GM12878 (cell line): ENCODE results near the gene WDSUB1. TPM values are rescaled to one million over a fixed set of nuclear protein-coding genes. Genes with fewer than 3 reads are reported as not detected.

ENCODE experiments used
- ATAC-seq: fragments of 200-7000 bp; cut with Tn5 transposase; 3 replicates; pipeline ENCODE4 v1.9.1; 2020; ENCODE audit warnings: mild to moderate bottlenecking, moderate library complexity
- BruUV-seq: library from RNA; stranded (reverse); fragments of 400-500 nt; replicated peaks from 2 replicates; lab custom pipeline; 2021; lab: Mats Ljungman, UMichigan
- CTCF ChIA-PET: fragments of 300-600 bp; sonication (Branson Sonifier 250); formaldehyde crosslinking; extraction: SDS; loops from one replicate; lab custom pipeline; 2021; ENCODE audit warnings: inconsistent platforms; lab: Yijun Ruan, JAX
- POLR2A ChIA-PET: fragments of 350-600 bp; formaldehyde crosslinking; extraction: SDS; loops from one replicate; lab custom pipeline; 2021; ENCODE audit warnings: inconsistent platforms; lab: Charles Lee
- RAD21 ChIA-PET: fragments of 300-600 bp; sonication (Branson Sonifier 250); formaldehyde crosslinking; loops from one replicate; lab custom pipeline; 2023; ENCODE audit warnings: antibody characterized with exemption; ENCODE audit not compliant: unreplicated experiment; lab: Charles Lee
- SMC1A ChIA-PET: fragments of 300-600 bp; sonication (Branson Sonifier 250); formaldehyde crosslinking; loops from one replicate; lab custom pipeline; 2023; ENCODE audit not compliant: unreplicated experiment, uncharacterized antibody; lab: Charles Lee
- DNase-seq: peaks from one replicate; pipeline ENCODE4 v3.0.0-alpha.2; 2011; ENCODE audit warnings: low read depth, low spot score
- FAIRE-seq: peaks from 3 replicates; lab custom pipeline; 2011; peaks lifted over from hg19 to GRCh38; lab: Jason Lieb, UNC
- H2AFZ ChIP-seq: 2 replicates; pipeline ENCODE4 v1.6.0; 2011; ENCODE audit warnings: low read depth, low read length, control low read depth; ENCODE audit not compliant: control insufficient read depth
- H3K27ac ChIP-seq: 2 replicates; pipeline ENCODE4 v1.5.1; 2011; ENCODE audit warnings: control low read depth; ENCODE audit not compliant: control insufficient read depth, insufficient read depth
- H3K27me3 ChIP-seq, 2 experiments: replicated peaks in 1 of 2; 2 replicates each; pipeline versions ENCODE4 v1.6.0 to v1.6.1; 2011; ENCODE audit warnings: low read length in 1 of 2; ENCODE audit not compliant: control insufficient read depth in 2 of 2, insufficient read depth in 2 of 2
- H3K36me3 ChIP-seq, 2 experiments: 2 replicates each; pipeline ENCODE4 v1.5.1; 2011; ENCODE audit warnings: low read length in 1 of 2; ENCODE audit not compliant: control insufficient read depth in 2 of 2, insufficient read depth in 2 of 2
- H3K4me1 ChIP-seq: 2 replicates; pipeline ENCODE4 v1.6.1; 2011; ENCODE audit warnings: mild to moderate bottlenecking, low read length, moderate library complexity, mixed read lengths; ENCODE audit not compliant: control insufficient read depth, insufficient read depth
- H3K4me2 ChIP-seq: 2 replicates; pipeline ENCODE4 v1.6.0; 2011; ENCODE audit warnings: control low read depth; ENCODE audit not compliant: control insufficient read depth, insufficient read depth
- H3K4me3 ChIP-seq: fragments of 200-600 bp; sonication (generic); 2 replicates; pipeline ENCODE4 v1.5.1; 2016
- H3K79me2 ChIP-seq: 2 replicates; pipeline ENCODE4 v1.6.0; 2011; ENCODE audit warnings: low read length; ENCODE audit not compliant: control insufficient read depth, insufficient read depth
- H3K9ac ChIP-seq: 2 replicates; pipeline ENCODE4 v1.8.0; 2011; ENCODE audit warnings: low read length, control low read depth, mixed read lengths; ENCODE audit not compliant: control insufficient read depth, insufficient read depth
- H3K9me3 ChIP-seq: replicated peaks from 3 replicates; pipeline ENCODE4 v1.5.1; 2011; ENCODE audit warnings: mild to moderate bottlenecking, low read length; ENCODE audit not compliant: control insufficient read depth, insufficient read depth
- H4K20me1 ChIP-seq: 2 replicates; pipeline ENCODE4 v1.6.0; 2011; ENCODE audit not compliant: control insufficient read depth, insufficient read depth
- ATF3 ChIP-seq: IDR thresholded peaks from 2 replicates; pipeline ENCODE4 v1.6.1; 2011; ENCODE audit warnings: low read depth, mild to moderate bottlenecking, low read length, moderate library complexity, borderline replicate concordance; ENCODE audit errors: extremely low read depth
- BCLAF1 ChIP-seq: fragments of 450-650 bp; IDR thresholded peaks from 2 replicates; pipeline ENCODE4 v1.6.1; 2017; ENCODE audit warnings: antibody characterized with exemption, mild to moderate bottlenecking, moderate library complexity
- CREB1 ChIP-seq: IDR thresholded peaks from 2 replicates; pipeline ENCODE4 v1.6.1; 2012; ENCODE audit warnings: low read depth, mild to moderate bottlenecking, inconsistent platforms
- FOS ChIP-seq: IDR thresholded peaks from 3 replicates; pipeline ENCODE4 v1.6.1; 2011; ENCODE audit warnings: borderline replicate concordance; ENCODE audit not compliant: insufficient read length; ENCODE audit errors: extremely low read depth
- FOXK2 ChIP-seq: fragments of 450-650 bp; IDR thresholded peaks from 2 replicates; pipeline ENCODE4 v1.6.1; 2017; ENCODE audit warnings: mild to moderate bottlenecking, moderate library complexity
- HDAC2 ChIP-seq: fragments of 200-600 bp; sonication (generic); IDR thresholded peaks from 2 replicates; pipeline ENCODE4 v1.6.1; 2017
- KAT2A ChIP-seq: conservative IDR thresholded peaks from 2 replicates; pipeline ENCODE4 v1.6.1; 2011; ENCODE audit warnings: low read depth, low read length; ENCODE audit not compliant: control insufficient read depth
- POLR2AphosphoS2 ChIP-seq: IDR thresholded peaks from 2 replicates; pipeline ENCODE4 v1.6.1; 2011; ENCODE audit warnings: low read depth, mild to moderate bottlenecking, low read length, improper control_type of control experiment, moderate library complexity
- RAD51 ChIP-seq: fragments of 450-650 bp; IDR thresholded peaks from 2 replicates; pipeline ENCODE4 v1.6.1; 2016; ENCODE audit warnings: moderate library complexity, mild to moderate bottlenecking, inconsistent platforms
- SMARCA5 ChIP-seq: fragments of 450-650 bp; IDR thresholded peaks from 2 replicates; pipeline ENCODE4 v1.6.1; 2017; ENCODE audit warnings: mild to moderate bottlenecking
- ZNF217 ChIP-seq: fragments of 450-650 bp; IDR thresholded peaks from 2 replicates; pipeline ENCODE4 v1.6.1; 2017; ENCODE audit warnings: antibody characterized with exemption, mild to moderate bottlenecking
- WGBS: methylation state at CpG from one replicate; pipeline ENCODE4 v1.1.6; 2016; ENCODE audit warnings: low lambda C conversion rate; ENCODE audit not compliant: insufficient replicate concordance, insufficient coverage; ENCODE audit errors: missing lambda C conversion rate; 5-methylcytosine and 5-hydroxymethylcytosine counted together
- in situ Hi-C: fragments of 300-500 bp; cut with MboI; formaldehyde crosslinking; loops from 9 replicates; pipeline ENCODE4 v1.14.3; 2018; ENCODE audit warnings: mixed read lengths
- intact Hi-C: fragments of 100-400 bp; cut with micrococcal nuclease; formaldehyde crosslinking; loops from one replicate; pipeline ENCODE4 v1.14.2; 2022; ENCODE audit not compliant: unreplicated experiment
- polyA plus RNA-seq, 11 experiments: library from polyadenylated mRNA; depleted of rRNA in 4 of 11; unstranded in 6 of 11; stranded (reverse) in 5 of 11; fragments of >200 nt; fragmentation: Nextera tagmentation in 4 of 11; fragmentation: Illumina TruSeq in 1 of 11; extraction: Ambion mirVana in 4 of 11; extraction: Trizol in 1 of 11; gene quantifications; 1 replicate in 1 of 11; 2 replicates in 10 of 11; pipeline versions ENCODE4 v1.2.1 to v1.2.3, GENCODE V29; 2011 to 2016; ENCODE audit warnings: inconsistent platforms in 2 of 11, missing spikeins in 2 of 11, low read depth in 1 of 11
- total RNA-seq, 4 experiments: library from RNA; depleted of rRNA in 3 of 4; stranded (reverse); fragments of >200 nt in 3 of 4; fragmentation: Illumina TruSeq in 1 of 4; extraction: Trizol in 1 of 4; gene quantifications; 2 replicates each; pipeline versions ENCODE4 v1.2.1 to v1.2.3, GENCODE V29; 2013 to 2021
- TF ChIP-seq, protein P1 (sequence below): fragments of 450-650 bp; IDR thresholded peaks from 2 replicates; pipeline ENCODE4 v1.6.1; 2017; ENCODE audit warnings: borderline replicate concordance
- TF ChIP-seq, protein P2 (sequence below): fragments of 450-650 bp; formaldehyde crosslinking; IDR thresholded peaks from 2 replicates; pipeline ENCODE4 v1.4.0; 2022; ENCODE audit warnings: mild to moderate bottlenecking, moderate library complexity

Gene WDSUB1
- total and polyA plus RNA-seq, 10 of the 15 experiments (the other 5 are each of a cell fraction or from before 2014, with no cell fraction given) = 4.4 to 12.7 (median 7.6) TPM

DNA sequence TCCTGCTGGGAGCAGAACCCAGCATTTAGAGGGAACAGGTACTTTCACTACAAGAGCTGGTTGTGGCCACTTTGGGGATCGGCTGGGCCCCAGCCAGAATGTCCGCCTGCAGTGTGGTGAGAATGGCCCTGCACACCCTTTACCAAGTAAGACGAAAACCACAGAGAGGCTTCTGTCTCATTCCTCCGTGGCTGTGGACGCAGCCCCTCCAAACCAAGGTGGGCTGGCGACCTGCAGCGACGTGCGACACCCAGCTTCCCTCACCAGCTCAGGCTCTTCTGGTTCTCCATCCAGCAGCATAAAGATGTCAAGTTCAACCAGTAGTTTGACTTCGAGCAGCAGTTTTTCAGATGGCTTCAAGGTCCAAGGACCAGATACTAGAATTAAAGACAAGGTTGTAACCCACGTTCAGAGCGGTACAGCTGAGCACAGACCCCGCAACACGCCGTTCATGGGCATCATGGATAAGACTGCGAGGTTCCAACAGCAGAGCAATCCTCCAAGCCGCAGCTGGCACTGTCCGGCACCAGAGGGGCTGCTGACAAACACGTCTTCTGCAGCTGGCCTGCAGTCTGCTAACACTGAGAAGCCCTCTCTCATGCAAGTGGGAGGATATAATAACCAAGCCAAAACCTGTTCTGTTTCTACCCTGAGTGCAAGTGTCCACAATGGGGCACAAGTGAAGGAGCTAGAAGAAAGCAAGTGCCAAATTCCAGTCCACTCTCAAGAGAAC lies 56.2 kb downstream of the WDSUB1 start:
- no peaks in the 10 kb centered on the region for H3K79me2 ChIP-seq
- no peaks in the 10 kb centered on the region for H3K27me3 ChIP-seq
- in situ Hi-C loops = no loop called here
- TF ChIP-seq, protein P1, sequence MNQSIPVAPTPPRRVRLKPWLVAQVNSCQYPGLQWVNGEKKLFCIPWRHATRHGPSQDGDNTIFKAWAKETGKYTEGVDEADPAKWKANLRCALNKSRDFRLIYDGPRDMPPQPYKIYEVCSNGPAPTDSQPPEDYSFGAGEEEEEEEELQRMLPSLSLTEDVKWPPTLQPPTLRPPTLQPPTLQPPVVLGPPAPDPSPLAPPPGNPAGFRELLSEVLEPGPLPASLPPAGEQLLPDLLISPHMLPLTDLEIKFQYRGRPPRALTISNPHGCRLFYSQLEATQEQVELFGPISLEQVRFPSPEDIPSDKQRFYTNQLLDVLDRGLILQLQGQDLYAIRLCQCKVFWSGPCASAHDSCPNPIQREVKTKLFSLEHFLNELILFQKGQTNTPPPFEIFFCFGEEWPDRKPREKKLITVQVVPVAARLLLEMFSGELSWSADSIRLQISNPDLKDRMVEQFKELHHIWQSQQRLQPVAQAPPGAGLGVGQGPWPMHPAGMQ = no peak
- TF ChIP-seq CREB1 (no peak), ATF3 (no peak), FOXK2 (no peak), FOS (no peak), ZNF217 (no peak), RAD51 (no peak), BCLAF1 (no peak), POLR2AphosphoS2 (no peak), KAT2A (no peak), HDAC2 (no peak), SMARCA5 (no peak)
- TF ChIP-seq, protein P2, sequence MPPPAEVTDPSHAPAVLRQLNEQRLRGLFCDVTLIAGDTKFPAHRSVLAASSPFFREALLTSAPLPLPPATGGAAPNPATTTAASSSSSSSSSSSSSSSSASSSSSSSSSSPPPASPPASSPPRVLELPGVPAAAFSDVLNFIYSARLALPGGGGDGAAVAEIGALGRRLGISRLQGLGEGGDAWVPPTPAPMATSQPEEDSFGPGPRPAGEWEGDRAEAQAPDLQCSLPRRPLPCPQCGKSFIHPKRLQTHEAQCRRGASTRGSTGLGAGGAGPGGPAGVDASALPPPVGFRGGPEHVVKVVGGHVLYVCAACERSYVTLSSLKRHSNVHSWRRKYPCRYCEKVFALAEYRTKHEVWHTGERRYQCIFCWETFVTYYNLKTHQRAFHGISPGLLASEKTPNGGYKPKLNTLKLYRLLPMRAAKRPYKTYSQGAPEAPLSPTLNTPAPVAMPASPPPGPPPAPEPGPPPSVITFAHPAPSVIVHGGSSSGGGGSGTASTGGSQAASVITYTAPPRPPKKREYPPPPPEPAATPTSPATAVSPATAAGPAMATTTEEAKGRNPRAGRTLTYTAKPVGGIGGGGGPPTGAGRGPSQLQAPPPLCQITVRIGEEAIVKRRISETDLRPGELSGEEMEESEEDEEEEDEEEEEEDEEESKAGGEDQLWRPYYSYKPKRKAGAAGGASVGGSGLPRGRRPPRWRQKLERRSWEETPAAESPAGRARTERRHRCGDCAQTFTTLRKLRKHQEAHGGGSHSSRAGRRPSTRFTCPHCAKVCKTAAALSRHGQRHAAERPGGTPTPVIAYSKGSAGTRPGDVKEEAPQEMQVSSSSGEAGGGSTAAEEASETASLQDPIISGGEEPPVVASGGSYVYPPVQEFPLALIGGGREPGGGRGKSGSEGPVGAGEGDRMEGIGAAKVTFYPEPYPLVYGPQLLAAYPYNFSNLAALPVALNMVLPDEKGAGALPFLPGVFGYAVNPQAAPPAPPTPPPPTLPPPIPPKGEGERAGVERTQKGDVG (CRISPR knock-in tag) = no peak
- ATAC-seq = no peak
- intact Hi-C loops = no loop called here
- no peaks in the 10 kb centered on the region for H3K9me3 ChIP-seq
- H3K4me3 ChIP-seq = no peak overlapping the region
- ChIA-PET POLR2A (no interaction called here), SMC1A (interaction anchor here (0.7 kb wide), 1 partner anchor 380 kb away, joined by 3 read pairs; no protein-coding TSS in a partner anchor), RAD21 (interaction anchor here (1.4 kb wide), 1 partner anchor 481 kb away, joined by 3 read pairs; no protein-coding TSS in a partner anchor), CTCF (no interaction called here)
- no peaks in the 10 kb centered on the region for H4K20me1 ChIP-seq
- no peak overlapping the region for H2AFZ ChIP-seq
- no peak overlapping the region for H3K9ac ChIP-seq
- FAIRE-seq = no peak
- H3K36me3 ChIP-seq = peaks cover 0 to 3% of the 10 kb centered on the region in 2 experiments; a peak in 1 of 4 replicates
- DNase-seq = no peak
- whole genome bisulfite sequencing = 95% methylated on average over 19 of the region's 19 CpGs
- no peaks in the 10 kb centered on the region for H3K4me1 ChIP-seq
- H3K27ac ChIP-seq = no peak overlapping the region
- no TSS peak for BruUV-seq
- no peak overlapping the region for H3K4me2 ChIP-seq
